ENCODE measurements around the gene TMEM239. TPM values are rescaled to one million over a fixed set of nuclear protein-coding genes. Genes with fewer than 3 reads are reported as not detected.

Gene TMEM239
- not detected in 5 replicates for total RNA-seq (2022; extraction: Qiagen RNA extraction; ENCODE audit: low read depth)

DNA sequence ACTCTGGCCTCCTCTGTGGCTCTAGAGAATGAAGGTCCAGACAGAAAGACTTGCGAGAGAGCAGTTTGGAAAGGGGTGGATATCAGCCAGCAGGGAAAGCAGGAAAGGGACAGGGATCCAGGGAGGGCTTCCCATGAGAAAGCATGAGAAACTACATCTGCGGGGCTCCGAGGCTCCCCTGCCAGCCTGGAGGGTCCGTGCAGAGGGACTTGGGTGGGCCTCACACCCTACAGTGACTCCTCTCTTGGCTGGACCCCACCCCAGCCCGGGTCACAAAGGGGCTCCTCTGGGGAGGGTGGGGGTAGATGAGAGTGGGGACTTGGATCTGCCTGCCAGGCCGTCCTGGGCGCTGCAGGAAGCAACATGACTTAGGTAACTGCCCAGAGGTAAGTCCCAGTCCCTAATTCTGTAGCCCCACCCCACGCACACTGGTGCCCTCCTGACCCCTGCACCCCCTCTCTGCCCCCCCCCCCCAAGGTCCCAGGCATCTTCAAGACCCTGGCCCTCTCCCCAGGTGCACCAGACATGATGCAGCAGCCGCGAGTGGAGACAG is at the start of gene TMEM239:
Gene TMEM239 (plus strand): TSS at position 335 of the 553 bp plus-strand sequence. CDS start 191 bp downstream, at position 526.

GRCh38 chr20:2800521-2801285 is 15.5 kb upstream of the TMEM239 start, which contains the start of gene CPXM1:
CPXM1 (minus strand) TSS chr20:2800627; CDS start chr20:2800572, 55 bp downstream.

DNA sequence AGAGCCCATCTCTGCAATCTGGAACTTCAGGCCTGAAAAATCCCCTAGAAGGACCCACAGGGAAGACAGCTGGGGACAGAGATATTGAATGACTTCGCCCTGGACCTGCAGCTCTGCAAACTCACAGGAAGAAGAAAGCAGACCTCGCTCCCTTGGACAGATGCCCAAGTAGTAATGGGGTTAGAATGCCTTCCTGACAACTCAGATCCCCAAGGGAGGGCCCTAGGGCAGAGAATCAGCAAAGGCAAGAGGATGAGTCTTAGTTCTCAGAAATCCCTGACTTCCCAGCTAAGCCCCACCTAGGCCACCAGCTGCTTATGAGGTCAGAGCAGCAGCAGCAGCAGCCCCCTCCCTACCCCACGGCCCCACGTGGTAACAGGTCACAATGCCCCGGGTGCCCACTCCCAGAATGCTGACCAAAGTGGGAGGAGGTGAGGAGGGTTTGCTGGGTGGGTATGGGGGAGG is 1.5 kb upstream of the TMEM239 start, which contains the start of gene C20orf141:
Gene C20orf141 (plus strand): TSS at position 401 of the 465 bp plus-strand sequence. CDS start 198 bp downstream, outside the sequence.

DNA sequence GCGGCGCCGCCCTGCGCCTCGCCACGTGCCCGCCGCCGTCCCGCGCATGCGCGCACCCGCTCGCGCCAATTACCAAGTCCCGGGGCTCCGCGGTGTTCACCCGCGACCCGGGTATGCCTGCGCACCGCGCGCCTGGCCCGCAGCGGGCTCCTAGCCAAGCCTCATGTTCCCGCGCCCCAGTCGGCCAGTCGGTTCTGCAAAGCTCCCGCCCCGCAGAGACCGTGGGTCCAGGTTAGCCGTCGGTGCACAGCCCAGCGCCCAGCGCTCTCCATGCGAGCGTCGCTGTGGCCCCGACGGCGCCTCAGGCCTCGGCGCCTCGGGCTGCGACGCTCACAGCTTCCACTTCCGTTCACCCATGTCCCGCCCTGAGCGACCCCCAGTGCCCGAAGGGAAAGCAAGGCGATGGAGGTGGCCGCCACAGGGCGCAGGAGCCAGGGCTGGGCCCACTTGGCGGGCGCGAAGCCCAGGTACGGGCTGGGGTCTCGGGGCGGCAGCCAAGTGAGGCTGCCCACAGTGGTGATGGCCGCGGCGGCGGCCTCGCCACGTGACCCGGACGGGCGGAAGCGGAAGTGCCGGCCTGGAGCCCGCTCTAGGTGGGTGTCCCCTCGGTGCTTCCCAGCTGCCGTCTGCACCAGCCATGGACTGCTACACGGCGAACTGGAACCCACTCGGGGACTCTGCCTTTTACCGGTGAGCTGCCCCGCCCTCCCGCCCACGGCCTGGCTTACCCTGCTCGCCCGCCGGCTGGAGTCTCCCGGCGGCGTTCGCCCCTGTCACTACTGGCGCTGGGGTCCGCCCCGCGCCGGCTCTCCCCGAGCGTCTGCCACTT is 24.2 kb downstream of the TMEM239 start, which contains the start of the genes PCED1A and VPS16:
Gene PCED1A (minus strand): TSS at position 518 of the 829 bp plus-strand sequence. CDS start 743 bp downstream, outside the sequence.
Gene VPS16 (plus strand): TSS at position 608 of the 829 bp plus-strand sequence. CDS start 30 bp downstream, at position 638.

Other genes with a start within 250 kb of the TMEM239 start
- gene NOP56, start 163.7 kb upstream of the TMEM239 start, total RNA-seq (2022; extraction: Qiagen RNA extraction; ENCODE audit: low read depth) = 582 to 773 TPM (median 606 TPM) in 5 replicates
- gene IDH3B, start 152.1 kb upstream of the TMEM239 start, total RNA-seq (2022; extraction: Qiagen RNA extraction; ENCODE audit: low read depth) = 117 to 140 TPM (median 136 TPM) in 5 replicates
- 2.3 to 2.7 TPM (median 2.4 TPM) in 5 replicates for gene EBF4, start 123.6 kb upstream of the TMEM239 start, total RNA-seq (2022; extraction: Qiagen RNA extraction; ENCODE audit: low read depth)
- gene CPXM1, start 15.7 kb upstream of the TMEM239 start, total RNA-seq (2022; extraction: Qiagen RNA extraction; ENCODE audit: low read depth) = not detected in 5 replicates
- gene C20orf141, start 1.4 kb upstream of the TMEM239 start, total RNA-seq (2022; extraction: Qiagen RNA extraction; ENCODE audit: low read depth) = 0.36 TPM in 1 of 5 replicates, not detected in the others
- 14.1 to 32.5 TPM (median 29.0 TPM) in 5 replicates for gene PCED1A, start 24.3 kb downstream of the TMEM239 start, total RNA-seq (2022; extraction: Qiagen RNA extraction; ENCODE audit: low read depth)
- gene VPS16, start 24.4 kb downstream of the TMEM239 start, total RNA-seq (2022; extraction: Qiagen RNA extraction; ENCODE audit: low read depth) = 19.3 to 40.0 TPM (median 32.3 TPM) in 5 replicates
- 31.9 to 43.1 TPM (median 39.8 TPM) in 5 replicates for gene PTPRA, start 57.1 kb downstream of the TMEM239 start, total RNA-seq (2022; extraction: Qiagen RNA extraction; ENCODE audit: low read depth)
- 0.36 to 0.47 TPM in 2 of 5 replicates, not detected in the others for gene GNRH2, start 227.3 kb downstream of the TMEM239 start, total RNA-seq (2022; extraction: Qiagen RNA extraction; ENCODE audit: low read depth)
- gene MRPS26, start 229.7 kb downstream of the TMEM239 start, total RNA-seq (2022; extraction: Qiagen RNA extraction; ENCODE audit: low read depth) = 89.5 to 167 TPM (median 155 TPM) in 5 replicates

All from A549 treated with ZK216348 at 1 μM for 4 hours (cell line).